Sigmoid colon (tissue), 4 donors: Measurements from ENCODE around the gene INTS11.

Experiments
- CTCF ChIP-seq, 4 experiments: fragments of 450-650 bp in 3 of 4; fragments of 200-600 bp in 1 of 4; IDR thresholded peaks; one replicate each; pipeline ENCODE4 v1.5.1; 2016 to 2019; ENCODE audit warnings: antibody characterized with exemption in 4 of 4, mild to moderate bottlenecking in 3 of 4, moderate library complexity in 2 of 4
- POLR2A ChIP-seq, 2 donors: fragments of 450-650 bp; IDR thresholded peaks; one replicate each; pipeline ENCODE4 v1.6.1; 2016; ENCODE audit warnings: antibody characterized with exemption in 2 of 2, mild to moderate bottlenecking in 2 of 2, moderate library complexity in 2 of 2
- POLR2AphosphoS5 ChIP-seq, 4 donors: sonication (generic); formaldehyde crosslinking; IDR thresholded peaks; one replicate each; pipeline ENCODE4 v1.6.1; 2017; ENCODE audit warnings: antibody characterized with exemption in 4 of 4

- TF ChIP-seq CTCF (IDR thresholded peaks at IDR 0.05) (no peak), POLR2AphosphoS5 (IDR thresholded peaks at IDR 0.05) (no peak), POLR2A (IDR thresholded peaks at IDR 0.05) (no peak)
These were observed 29.1 kb downstream of the INTS11 start for GRCh38 chr1:1295154-1295923.
